RWPE2 (cell line): ENCODE measurements around the gene MPPED2.

ENCODE experiments used
- ATAC-seq: fragments of 200-7000 bp; cut with Tn5 transposase; 3 replicates; pipeline ENCODE4 v1.9.1; 2021; ENCODE audit warnings: low read depth
- DNase-seq: peaks from one replicate; pipeline ENCODE4 v3.0.0-alpha.2; 2020; ENCODE audit warnings: low spot score
- H3K27ac ChIP-seq: fragments of 450-650 bp; 2 replicates; pipeline ENCODE4 v1.5.1; 2017; ENCODE audit warnings: mild to moderate bottlenecking; ENCODE audit not compliant: poor library complexity, severe bottlenecking
- H3K27me3 ChIP-seq: fragments of 250-450 bp; sonication (Bioruptor Pico); 2 replicates; pipeline ENCODE4 v1.5.1; 2021; ENCODE audit warnings: mild to moderate bottlenecking, moderate library complexity; ENCODE audit not compliant: insufficient read depth, poor library complexity, severe bottlenecking
- H3K36me3 ChIP-seq: fragments of 250-450 bp; sonication (Bioruptor Pico); 2 replicates; pipeline ENCODE4 v1.5.1; 2020; ENCODE audit warnings: low read depth, mild to moderate bottlenecking, moderate library complexity
- H3K4me1 ChIP-seq: fragments of 250-450 bp; sonication (Bioruptor Pico); 2 replicates; pipeline ENCODE4 v1.5.1; 2021; ENCODE audit warnings: mild to moderate bottlenecking, moderate library complexity; ENCODE audit not compliant: insufficient read depth, poor library complexity, severe bottlenecking
- H3K4me3 ChIP-seq: fragments of 250-450 bp; sonication (Bioruptor Pico); 2 replicates; pipeline ENCODE4 v1.5.1; 2021; ENCODE audit warnings: mild to moderate bottlenecking, moderate library complexity; ENCODE audit not compliant: severe bottlenecking
- H3K9me3 ChIP-seq: fragments of 250-450 bp; sonication (Bioruptor Pico); 2 replicates; pipeline ENCODE4 v1.5.1; 2021; ENCODE audit warnings: mild to moderate bottlenecking, moderate library complexity; ENCODE audit not compliant: severe bottlenecking
- CTCF ChIP-seq: fragments of 450-650 bp; IDR thresholded peaks from one replicate; pipeline ENCODE4 v1.5.1; 2017; ENCODE audit warnings: mild to moderate bottlenecking, moderate library complexity; ENCODE audit not compliant: poor library complexity, severe bottlenecking

Gene MPPED2

DNA sequence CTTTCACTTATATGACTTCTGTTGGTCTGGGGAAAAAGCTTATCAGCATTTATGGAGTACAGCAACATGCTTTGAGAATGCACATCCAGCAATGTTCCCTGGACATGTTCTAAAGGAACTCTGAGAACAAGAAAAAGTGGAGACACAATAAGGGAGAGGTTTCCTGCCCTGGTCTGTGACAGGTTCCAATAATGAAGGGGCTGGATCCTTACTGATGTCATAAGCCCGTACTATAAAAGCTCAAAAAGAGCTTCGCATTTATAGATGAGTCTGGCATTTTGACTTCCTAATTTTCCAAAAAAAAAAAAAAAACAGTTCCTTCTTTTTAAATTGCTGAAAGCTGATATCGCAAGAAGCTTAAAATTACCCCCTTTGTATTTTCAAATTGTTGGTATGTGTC is 129.1 kb downstream of the MPPED2 start:
- ATAC-seq = no peak
- Histone ChIP-seq H3K27me3 (no peaks in the 10 kb centered on the region), H3K9me3 (no peaks in the 10 kb centered on the region), H3K36me3 (no peaks in the 10 kb centered on the region), H3K4me1 (no peaks in the 10 kb centered on the region), H3K4me3 (no peak overlapping the region), H3K27ac (no peak overlapping the region)
- no peak for DNase-seq
- no peak for TF ChIP-seq CTCF

DNA sequence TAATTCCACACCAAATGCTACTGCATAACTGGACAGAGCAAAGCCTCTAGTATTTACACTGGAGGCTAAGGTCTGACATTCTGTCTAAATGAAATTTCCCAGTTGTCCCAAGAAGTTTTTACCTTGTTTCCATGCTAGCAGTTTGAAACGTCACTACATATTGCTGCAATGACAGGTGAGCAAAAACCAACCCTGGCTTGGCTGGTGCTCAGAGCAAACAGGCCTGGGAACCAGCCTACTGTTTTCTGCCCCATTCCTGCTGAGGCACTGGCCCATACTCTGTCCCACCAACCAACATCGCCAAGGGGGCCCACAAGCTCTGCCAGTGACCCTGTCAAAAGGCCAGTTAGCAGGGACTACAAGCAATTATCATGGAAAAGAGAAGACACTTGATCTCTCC is 131.1 kb downstream of the MPPED2 start:
- H3K36me3 ChIP-seq = no peaks in the 10 kb centered on the region
- no peak overlapping the region for H3K4me3 ChIP-seq
- no peak for TF ChIP-seq CTCF
- DNase-seq (no peak), ATAC-seq (no peak)
- no peaks in the 10 kb centered on the region for H3K27me3 ChIP-seq
- no peaks in the 10 kb centered on the region for H3K9me3 ChIP-seq
- H3K4me1 ChIP-seq = no peaks in the 10 kb centered on the region
- H3K27ac ChIP-seq = no peak overlapping the region

GRCh38 chr11:30454541-30454940 is 131.6 kb downstream of the MPPED2 start:
- no peak for DNase-seq
- no peak for TF ChIP-seq CTCF
- no peaks in the 10 kb centered on the region for H3K9me3 ChIP-seq
- no peaks in the 10 kb centered on the region for H3K27me3 ChIP-seq
- H3K4me1 ChIP-seq = no peaks in the 10 kb centered on the region
- no peak overlapping the region for H3K27ac ChIP-seq
- no peak overlapping the region for H3K4me3 ChIP-seq
- no peak for ATAC-seq
- H3K36me3 ChIP-seq = no peaks in the 10 kb centered on the region

- TF ChIP-seq CTCF = no peak
Observed at GRCh38 chr11:30454111-30454510, 132.0 kb downstream of the MPPED2 start.

DNA sequence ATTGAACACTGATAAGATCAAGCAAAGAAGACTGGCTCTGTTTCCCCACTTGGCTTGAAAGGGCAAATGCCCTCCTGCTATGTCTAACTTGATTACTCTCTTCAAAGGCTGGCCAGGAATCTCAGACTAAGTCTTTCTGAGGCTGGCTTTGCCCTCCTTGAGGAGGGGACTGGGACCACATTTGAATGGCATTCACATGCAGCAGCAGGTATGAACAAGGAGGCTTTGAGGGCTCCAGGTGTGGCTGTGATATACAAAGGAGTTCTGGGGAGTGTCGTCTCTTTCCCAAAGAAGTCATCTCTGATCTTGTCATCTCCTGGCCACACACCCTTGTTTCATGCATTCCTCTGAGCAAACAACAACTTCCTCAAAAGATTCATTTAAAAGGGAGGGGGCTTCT is 132.4 kb downstream of the MPPED2 start:
- no peak for TF ChIP-seq CTCF
- H3K27me3 ChIP-seq = no peaks in the 10 kb centered on the region
- H3K27ac ChIP-seq = no peak overlapping the region
- DNase-seq = no peak
- H3K4me3 ChIP-seq = no peak overlapping the region
- no peaks in the 10 kb centered on the region for H3K36me3 ChIP-seq
- no peaks in the 10 kb centered on the region for H3K4me1 ChIP-seq
- no peaks in the 10 kb centered on the region for H3K9me3 ChIP-seq
- no peak for ATAC-seq

More at GRCh38 chr11:30454111-30454510, 132.0 kb downstream of the MPPED2 start:
- DNase-seq (no peak), ATAC-seq (no peak)
- no peaks in the 10 kb centered on the region for H3K36me3 ChIP-seq
- H3K27ac ChIP-seq = no peak overlapping the region
- H3K9me3 ChIP-seq = no peaks in the 10 kb centered on the region
- no peak overlapping the region for H3K4me3 ChIP-seq
- H3K27me3 ChIP-seq = no peaks in the 10 kb centered on the region
- no peaks in the 10 kb centered on the region for H3K4me1 ChIP-seq
